ENCODE results near the gene M6PR. TPM values are rescaled to one million over a fixed set of nuclear protein-coding genes. Genes with fewer than 3 reads are reported as not detected.

M6PR gene
- total and polyA plus RNA-seq, 9 donors = 44.9 to 150 (median 101) TPM

- Histone ChIP-seq H3K4me3 (peak overlapping the region; percentile 91), H3K9me3 (no peaks in the 10 kb centered on the region), H3K4me1 (ENCODE audit: insufficient read depth) (peaks cover 3% of the 10 kb centered on the region), H3K36me3 (no peaks in the 10 kb centered on the region), H3K27ac (peak overlapping the region in 1 of 2 donors; percentile 96), H3K27me3 (no peaks in the 10 kb centered on the region)
- intact Hi-C loops (cut with DNase I) = loop anchor here in 2 of 4 donors (10.0 kb wide), 1 partner anchor 84 kb away; no protein-coding TSS in a partner anchor
- WGBS, 3 donors = 22 to 26% (median 23%) methylated on average over 9 of the region's 9 CpGs
- TF ChIP-seq POLR2A (IDR thresholded peaks at IDR 0.05) (no peak), EP300 (IDR thresholded peaks at IDR 0.05) (no peak)
- TF ChIP-seq, protein P1, sequence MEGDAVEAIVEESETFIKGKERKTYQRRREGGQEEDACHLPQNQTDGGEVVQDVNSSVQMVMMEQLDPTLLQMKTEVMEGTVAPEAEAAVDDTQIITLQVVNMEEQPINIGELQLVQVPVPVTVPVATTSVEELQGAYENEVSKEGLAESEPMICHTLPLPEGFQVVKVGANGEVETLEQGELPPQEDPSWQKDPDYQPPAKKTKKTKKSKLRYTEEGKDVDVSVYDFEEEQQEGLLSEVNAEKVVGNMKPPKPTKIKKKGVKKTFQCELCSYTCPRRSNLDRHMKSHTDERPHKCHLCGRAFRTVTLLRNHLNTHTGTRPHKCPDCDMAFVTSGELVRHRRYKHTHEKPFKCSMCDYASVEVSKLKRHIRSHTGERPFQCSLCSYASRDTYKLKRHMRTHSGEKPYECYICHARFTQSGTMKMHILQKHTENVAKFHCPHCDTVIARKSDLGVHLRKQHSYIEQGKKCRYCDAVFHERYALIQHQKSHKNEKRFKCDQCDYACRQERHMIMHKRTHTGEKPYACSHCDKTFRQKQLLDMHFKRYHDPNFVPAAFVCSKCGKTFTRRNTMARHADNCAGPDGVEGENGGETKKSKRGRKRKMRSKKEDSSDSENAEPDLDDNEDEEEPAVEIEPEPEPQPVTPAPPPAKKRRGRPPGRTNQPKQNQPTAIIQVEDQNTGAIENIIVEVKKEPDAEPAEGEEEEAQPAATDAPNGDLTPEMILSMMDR (IDR thresholded peaks at IDR 0.05) = no peak
- no peak for DNase-seq
These were observed 1.4 kb upstream of the M6PR start for GRCh38 chr12:8950702-8951478.

DNA sequence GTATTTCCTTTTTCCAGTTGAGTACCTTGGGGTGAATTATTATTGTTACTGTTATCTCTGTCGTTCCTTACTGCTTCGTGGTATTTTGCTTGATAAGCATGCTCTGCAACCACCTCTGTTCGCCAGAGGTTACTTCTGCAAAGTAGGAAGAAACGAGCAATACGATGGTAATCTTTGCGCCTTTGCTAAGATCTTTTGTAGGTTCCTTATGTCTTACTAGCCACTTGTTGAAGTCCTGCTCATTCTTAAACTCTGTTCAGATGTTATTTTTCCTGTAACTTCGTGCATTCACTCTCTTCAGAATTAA, 729 bp upstream of the M6PR start:
- peak overlapping the region; percentile 91 for H3K4me3 ChIP-seq
- 0 to 1% (median 1%) methylated on average over 7 of the region's 7 CpGs for WGBS, 3 donors
- intact Hi-C loops (cut with DNase I) = loop anchor here in 2 of 4 donors (10.0 kb wide), 1 partner anchor 85 kb away; no protein-coding TSS in a partner anchor
- H3K36me3 ChIP-seq = no peaks in the 10 kb centered on the region
- TF ChIP-seq POLR2A (IDR thresholded peaks at IDR 0.05) = no peak
- TF ChIP-seq, protein P1 (IDR thresholded peaks at IDR 0.05) = peak in 1 of 3 donors; percentile 5
- no peak for DNase-seq
- H3K27ac ChIP-seq = peak overlapping the region; percentile 96 to 99
- no peaks in the 10 kb centered on the region for H3K9me3 ChIP-seq
- H3K4me1 ChIP-seq (ENCODE audit: insufficient read depth) = peaks cover 3% of the 10 kb centered on the region
- H3K27me3 ChIP-seq = no peaks in the 10 kb centered on the region

GRCh38 chr12:8948701-8949341, 624 bp downstream of the M6PR start:
- WGBS, 3 donors = 0 to 1% (median 0%) methylated on average over 15 of the region's 15 CpGs
- intact Hi-C loops (cut with DNase I) = no loop called here
- peak overlapping the region in 1 of 2 donors; percentile 96 for H3K27ac ChIP-seq

GRCh38 chr12:8947737-8948136, 1.7 kb downstream of the M6PR start:
- Histone ChIP-seq H3K27ac (no peak overlapping the region), H3K27me3 (no peaks in the 10 kb centered on the region), H3K9me3 (no peaks in the 10 kb centered on the region), H3K36me3 (no peaks in the 10 kb centered on the region), H3K4me1 (ENCODE audit: insufficient read depth) (peaks cover 3% of the 10 kb centered on the region), H3K4me3 (no peak overlapping the region)
- no peak for DNase-seq
- intact Hi-C loops (cut with DNase I) = no loop called here
- TF ChIP-seq POLR2A (IDR thresholded peaks at IDR 0.05) (no peak), EP300 (IDR thresholded peaks at IDR 0.05) (no peak)
- TF ChIP-seq, protein P1 (IDR thresholded peaks at IDR 0.05) = no peak

More at GRCh38 chr12:8948701-8949341, 624 bp downstream of the M6PR start:
- Histone ChIP-seq H3K9me3 (no peaks in the 10 kb centered on the region), H3K27me3 (no peaks in the 10 kb centered on the region), H3K4me3 (peak overlapping the region; percentile 91), H3K36me3 (no peaks in the 10 kb centered on the region), H3K4me1 (ENCODE audit: insufficient read depth) (peaks cover 3% of the 10 kb centered on the region)
- DNase-seq = peak in 4 of 5 donors; percentile 12 to 45 (median 30)
- TF ChIP-seq EP300 (IDR thresholded peaks at IDR 0.05) = no peak
- TF ChIP-seq, protein P1 (IDR thresholded peaks at IDR 0.05) = no peak
- TF ChIP-seq POLR2A (IDR thresholded peaks at IDR 0.05) = no peak

All from ovary (tissue), 9 donors.